HG02852 (cell line): ENCODE measurements around the gene GOT2.
"Not testable (repeated sequence)": the region's sequence is repeated elsewhere in the genome, so short reads cannot be mapped to it uniquely, and the experiment has no call there.

Experiments
- ATAC-seq: cut with Tn5 transposase; IDR thresholded peaks from one replicate; pipeline ENCODE4 v1.9.1; 2021; ENCODE audit warnings: mild to moderate bottlenecking, moderate library complexity; ENCODE audit not compliant: unreplicated experiment

Gene GOT2

DNA sequence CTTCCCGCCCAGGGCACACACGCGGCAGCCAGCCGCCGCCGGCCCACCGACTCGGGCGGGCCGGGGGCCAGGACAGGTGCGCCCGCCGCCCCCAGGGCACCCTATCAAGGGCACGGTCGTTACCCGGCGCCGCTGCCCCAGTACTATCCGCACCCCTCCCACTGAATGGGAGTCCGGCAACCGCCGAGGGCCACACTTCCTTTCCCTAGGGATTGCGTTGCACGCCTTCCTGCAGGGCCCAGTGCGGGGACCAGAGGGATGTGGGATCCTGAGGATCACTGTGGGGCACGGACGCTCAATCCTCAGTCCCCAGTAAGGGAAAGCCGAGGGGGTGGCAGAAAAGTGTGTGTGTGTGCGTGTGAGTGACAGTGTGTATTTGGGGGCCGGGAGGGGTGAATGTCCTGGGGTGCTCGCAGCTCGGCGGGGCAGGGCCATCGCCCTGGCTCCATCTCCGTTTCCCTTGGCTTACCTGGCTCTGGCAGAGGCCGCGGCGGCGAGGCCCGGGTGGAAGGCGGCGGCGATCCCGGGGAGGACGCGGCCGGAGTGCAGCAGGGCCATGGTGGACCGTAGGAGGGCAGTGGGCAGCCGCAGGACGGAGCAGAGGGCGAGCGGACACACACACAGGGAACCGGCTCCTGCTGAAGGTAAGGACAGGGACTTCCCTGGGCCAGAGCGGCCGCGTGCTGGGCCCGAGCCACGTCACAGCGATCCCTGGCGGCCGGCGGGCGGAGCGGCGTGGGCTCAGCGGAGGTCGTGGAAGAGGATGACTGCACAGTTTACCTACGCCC is at the start of gene GOT2:
Gene GOT2, minus strand, starts transcription at position 646 of the 788 bp plus-strand sequence. Its CDS starts 88 bp downstream, at position 558.
- peak; percentile 91 for ATAC-seq

DNA sequence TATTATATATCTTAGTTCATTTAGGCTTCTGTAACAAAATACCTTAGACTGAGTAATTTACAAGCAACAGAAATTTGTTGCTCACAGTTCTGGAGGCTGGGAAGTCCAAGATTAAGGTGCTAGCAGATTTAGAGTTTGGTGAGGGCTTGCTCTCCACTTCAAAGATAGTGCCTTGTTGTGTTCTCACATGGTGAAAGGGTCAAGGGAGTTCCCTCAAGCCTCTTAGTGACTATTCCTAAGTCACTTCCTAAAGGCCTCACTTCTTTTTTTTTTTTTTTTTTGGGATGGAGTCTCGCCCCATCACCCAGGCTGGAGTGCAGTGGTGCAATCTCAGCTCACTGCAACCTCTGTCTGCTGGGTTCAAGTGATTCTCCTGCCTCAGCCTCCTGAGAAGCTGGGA is 45.2 kb upstream of the GOT2 start:
- not testable (repeated sequence) for ATAC-seq

DNA sequence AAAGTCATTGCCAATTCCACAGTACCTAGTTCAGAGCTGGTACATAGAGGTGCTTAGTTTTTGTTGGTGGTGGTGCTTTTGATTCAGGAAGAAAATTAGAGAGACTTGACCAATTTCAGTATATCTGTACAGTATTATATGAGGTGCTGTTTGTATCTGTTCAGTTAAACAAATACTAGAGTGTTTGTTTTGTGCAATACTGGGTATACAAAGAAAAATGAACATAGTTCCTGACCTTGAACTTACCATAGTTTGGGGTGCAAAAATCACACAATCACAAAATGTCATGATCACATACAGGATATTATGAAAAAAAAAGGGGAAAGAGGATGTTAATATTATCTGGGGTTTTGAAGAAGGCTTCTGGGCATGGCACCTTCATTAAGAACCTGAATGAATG is 39.8 kb upstream of the GOT2 start:
- ATAC-seq, result no peak

DNA sequence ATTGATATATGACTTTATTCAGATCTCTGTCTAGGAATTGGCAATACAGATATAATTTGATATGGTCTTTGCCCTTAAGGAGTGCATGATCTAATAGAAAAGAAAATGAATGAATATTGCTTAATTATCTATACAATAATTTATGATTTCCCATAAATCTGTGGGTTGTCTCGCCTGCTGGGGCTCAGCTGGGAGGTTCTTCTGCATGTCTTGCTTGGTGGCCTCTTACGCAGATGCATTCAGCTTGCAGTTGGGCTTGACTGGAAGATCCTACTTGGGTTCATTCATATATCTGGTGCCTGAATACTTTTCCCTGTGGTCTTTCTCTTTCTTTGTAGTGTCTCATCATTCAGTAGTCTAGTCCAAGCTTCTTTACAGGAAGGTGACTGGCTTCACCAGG is 34.0 kb upstream of the GOT2 start:
- no peak for ATAC-seq

DNA sequence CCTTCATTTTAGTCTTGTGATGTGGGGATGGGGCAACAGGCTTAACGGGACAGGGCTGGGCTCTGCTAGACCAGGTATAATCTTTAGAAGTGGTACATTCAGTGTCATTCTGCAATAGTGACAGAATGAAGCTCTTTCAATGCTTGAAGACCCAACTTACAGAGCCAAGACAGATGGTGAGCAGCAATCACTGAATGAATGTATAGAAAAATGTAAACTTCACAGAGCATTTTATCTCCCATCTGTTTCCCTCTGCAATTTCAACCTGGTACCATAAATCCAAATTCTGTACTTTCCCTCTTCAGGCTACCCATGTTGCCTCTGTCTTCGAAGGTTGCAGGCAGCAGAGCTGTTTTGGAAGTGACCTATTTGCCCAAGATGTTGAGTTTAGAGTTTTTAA is 33.5 kb upstream of the GOT2 start:
- no peak for ATAC-seq

GRCh38 chr16:58756650-58757332 is 22.7 kb upstream of the GOT2 start:
- no peak for ATAC-seq

DNA sequence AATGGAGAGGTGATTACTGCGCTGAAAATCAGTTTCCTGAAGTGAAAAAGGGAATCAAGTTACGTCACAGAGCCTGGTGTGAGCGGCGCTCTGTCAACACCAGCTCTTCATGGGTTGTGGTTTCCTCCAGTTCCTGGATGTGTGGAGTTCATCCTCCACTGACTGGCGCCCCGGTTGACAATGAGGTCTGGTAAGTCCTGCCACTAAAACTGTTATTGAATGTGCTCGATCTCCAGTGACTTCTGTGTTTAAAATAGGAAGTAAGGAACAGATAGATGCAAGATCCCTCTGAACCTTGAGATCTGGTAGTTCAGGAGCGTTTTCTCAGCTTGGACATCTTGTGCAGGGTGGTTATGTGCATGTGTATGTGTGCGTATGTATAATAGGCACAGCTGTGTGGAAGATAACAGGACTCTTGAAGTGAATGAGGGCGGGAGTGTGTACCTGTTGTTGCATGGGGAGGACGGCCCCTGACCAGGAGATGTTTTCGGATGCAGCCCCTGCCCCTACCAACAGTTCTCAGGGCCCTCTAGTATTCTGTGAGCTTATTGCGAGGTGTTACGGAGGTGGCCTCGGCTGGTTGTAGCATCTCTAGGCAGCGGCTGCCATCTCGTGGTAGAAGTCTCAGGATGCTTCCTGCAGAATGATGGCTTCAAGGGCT is 22.0 kb upstream of the GOT2 start:
- ATAC-seq, result peak; percentile 95

- no peak for ATAC-seq
Measured at GRCh38 chr16:58753711-58754134, 19.6 kb upstream of the GOT2 start.

- ATAC-seq, result no peak
Measured at GRCh38 chr16:58744497-58744896, 10.4 kb upstream of the GOT2 start.

DNA sequence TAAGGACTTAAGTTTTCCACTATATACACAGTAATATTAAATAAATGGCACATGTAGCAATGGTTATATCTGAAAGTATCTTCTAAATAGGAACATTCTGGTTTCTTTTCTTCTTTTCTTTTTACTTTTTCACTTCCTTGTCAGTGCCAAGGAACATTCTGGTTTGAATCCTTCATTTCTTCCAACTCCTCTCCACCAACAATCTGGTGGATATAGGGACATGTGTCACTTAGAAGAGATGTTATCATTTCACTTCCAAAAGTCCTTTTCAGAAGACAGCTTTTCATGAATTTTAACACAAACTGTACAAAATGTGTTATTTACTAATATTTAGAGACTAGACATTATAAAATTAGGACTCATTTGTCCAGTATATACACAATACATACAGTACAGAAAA is 7.9 kb upstream of the GOT2 start:
- ATAC-seq, result no peak

DNA sequence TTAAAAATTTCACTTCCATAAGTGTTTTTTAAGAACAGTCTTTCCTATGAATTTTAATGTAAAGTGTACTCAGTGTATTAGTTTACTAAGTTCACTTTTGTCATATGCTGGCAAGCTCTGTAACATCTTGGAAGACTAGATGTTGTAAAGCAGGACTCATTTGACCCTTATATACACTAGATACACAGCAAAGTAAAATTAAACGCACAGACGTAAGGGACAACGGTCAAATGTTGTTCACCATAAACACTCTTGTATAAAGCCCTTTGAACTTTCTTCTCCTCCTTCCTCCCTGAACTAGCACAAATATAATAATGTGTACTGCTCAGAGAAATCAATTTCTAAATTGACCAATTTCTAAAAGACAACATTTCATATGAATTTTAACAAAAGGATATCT is 7.0 kb upstream of the GOT2 start:
- ATAC-seq, result no peak

DNA sequence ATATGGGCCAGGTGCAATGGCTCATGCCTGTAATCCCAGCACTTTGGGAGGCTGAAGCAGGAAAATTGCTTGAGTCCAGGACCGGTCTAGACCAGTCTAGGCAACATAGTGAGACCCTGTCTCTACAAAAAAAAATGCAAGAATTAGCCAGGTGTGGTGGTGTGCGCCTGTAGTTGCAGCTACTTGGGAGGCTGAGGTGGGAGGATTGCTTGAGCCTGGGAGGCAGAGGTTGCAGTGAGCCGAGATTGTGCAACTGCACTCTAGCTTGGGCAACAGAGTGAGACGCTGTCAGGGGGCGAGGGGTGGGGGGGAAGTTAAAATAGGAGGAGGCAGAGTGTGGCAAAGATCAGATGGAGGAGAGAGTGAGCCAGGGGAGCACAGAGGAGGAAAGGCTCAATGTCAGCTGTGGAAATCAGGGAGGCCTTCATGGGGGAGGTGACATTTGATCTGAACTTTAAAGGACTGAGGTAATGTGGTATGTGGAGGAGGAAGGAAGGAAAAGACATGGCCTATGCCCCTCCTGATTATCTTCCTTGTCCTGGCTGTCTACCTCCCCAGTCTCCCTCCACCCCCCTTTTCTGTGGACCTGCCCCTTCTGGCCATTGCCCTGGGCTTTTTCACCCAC is 4.7 kb upstream of the GOT2 start:
- ATAC-seq, result no peak

- not testable (repeated sequence) for ATAC-seq
Measured at GRCh38 chr16:58736341-58736740, 2.2 kb upstream of the GOT2 start.

DNA sequence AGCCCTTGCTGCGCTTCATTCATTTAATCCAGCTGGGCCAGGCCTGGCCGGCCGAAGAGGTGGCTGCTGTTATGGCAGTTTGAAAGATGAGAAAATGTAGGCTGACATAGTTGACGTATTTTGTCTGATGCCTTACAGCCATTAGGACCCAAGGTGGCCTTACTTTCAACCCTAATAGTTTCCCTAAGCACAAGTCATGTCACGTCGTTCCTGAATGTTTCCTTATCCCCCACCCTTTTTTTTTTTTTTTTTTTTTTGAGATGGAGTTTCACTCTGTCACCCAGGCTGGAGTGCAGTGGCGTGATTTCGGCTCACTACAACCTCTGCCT is 307 bp upstream of the GOT2 start:
- no peak for ATAC-seq

- no peak for ATAC-seq
Measured at GRCh38 chr16:58733248-58733670, 857 bp downstream of the GOT2 start.

DNA sequence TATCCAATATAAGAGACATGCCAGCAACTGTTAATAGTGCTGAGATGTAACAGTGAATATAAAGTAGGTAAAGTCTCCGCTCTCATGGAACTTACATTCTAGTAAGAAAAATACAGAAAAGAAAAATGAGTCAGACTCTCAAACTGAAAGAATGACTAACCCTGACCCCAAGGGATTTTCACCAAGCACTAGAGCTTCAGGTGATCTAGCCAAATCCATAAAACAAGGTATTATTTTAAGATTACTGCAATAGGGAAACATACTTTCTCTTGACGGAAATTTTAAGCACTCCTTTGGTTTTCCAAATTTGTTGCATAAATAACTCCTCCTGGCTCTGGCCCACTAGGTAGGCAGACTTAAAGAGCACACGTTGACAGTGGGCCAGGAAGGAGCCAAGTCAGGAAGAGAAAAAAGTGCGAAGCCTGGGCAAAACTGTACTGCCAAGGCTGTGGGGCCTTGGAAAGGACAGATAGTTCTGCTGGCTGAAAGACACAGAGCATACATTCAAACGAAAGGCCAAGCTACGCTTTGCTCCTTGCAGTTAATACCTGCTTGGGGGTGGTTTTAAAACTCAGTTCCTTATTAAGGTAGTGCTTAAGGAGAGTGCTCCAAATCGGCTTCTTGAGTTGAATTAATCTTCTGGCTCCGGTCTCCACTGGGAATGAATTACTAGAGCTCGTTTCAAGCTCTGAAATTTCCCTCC is 1.4 kb downstream of the GOT2 start:
- peak; percentile 38 for ATAC-seq

DNA sequence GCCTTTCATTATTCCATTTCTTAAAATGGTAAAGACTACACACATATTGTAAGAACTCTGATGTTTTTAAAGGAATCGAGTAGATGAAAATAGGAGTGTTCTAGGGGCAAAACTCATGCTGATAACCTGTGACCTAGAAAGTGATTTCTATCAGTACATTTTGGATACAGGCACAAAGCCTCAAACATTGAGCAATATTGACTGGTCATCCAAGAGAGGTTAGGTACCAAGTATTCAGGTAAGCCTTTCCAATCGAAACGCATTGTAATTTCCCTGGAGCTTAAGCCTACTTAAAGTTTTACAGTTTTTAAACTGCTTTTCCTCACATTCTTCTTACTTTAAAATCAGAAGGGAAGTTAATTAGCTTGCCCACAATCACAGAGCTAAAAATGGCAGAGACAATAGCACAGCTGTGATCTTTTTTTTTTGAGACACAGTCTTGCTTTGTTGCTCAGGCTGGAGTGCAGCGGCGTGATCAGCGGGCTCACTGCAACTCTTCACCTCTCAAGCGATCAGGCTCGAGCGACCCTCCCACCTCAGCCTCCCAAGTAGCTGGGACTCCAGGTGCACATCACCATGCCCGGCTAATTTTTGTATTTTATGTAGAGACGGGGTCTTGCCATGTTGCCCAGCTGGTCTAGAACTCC is 3.3 kb downstream of the GOT2 start:
- ATAC-seq, result no peak

- no peak for ATAC-seq
Measured at GRCh38 chr16:58727796-58728568, 6.1 kb downstream of the GOT2 start.

- ATAC-seq, result no peak
Measured at GRCh38 chr16:58727028-58727781, 6.9 kb downstream of the GOT2 start.
